DOHH2 (cell line): ENCODE data around the gene VAC14.

ENCODE experiments used
- CTCF ChIP-seq: fragments of 200-600 bp; sonication (generic); IDR thresholded peaks from one replicate; pipeline ENCODE4 v1.5.1; 2014; ENCODE audit warnings: antibody characterized with exemption, mild to moderate bottlenecking, low read depth, low read length; ENCODE audit not compliant: poor library complexity, severe bottlenecking
- EZH2phosphoT487 ChIP-seq: fragments of 200-600 bp; sonication (generic); IDR thresholded peaks from 2 replicates; pipeline ENCODE4 v1.6.1; 2017; ENCODE audit warnings: borderline replicate concordance, mild to moderate bottlenecking, antibody characterized with exemption, low read length, moderate library complexity, mixed read lengths

- TF ChIP-seq CTCF, result no peak
- no peak for TF ChIP-seq EZH2phosphoT487
These were observed 34.3 kb downstream of the VAC14 start for GRCh38 chr16:70766658-70767057.
